LNCaP clone FGC (cell line): ENCODE results near the gene CCDC92.
A peak's percentile ranks its signal among the peaks of the same experiment; 100 is the strongest.

Experiments used
- DNase-seq: peaks from one replicate; pipeline ENCODE4 v3.0.0-alpha.2; 2011; ENCODE audit warnings: low read depth
- H3K4me3 ChIP-seq: 2 replicates; pipeline ENCODE4 v1.5.1; 2011; ENCODE audit warnings: mild to moderate bottlenecking, low read depth, low read length, control low read depth
- TF ChIP-seq, protein P1 (sequence below): IDR thresholded peaks from 2 replicates; pipeline ENCODE4 v1.5.1; 2012; ENCODE audit warnings: mild to moderate bottlenecking; ENCODE audit not compliant: control insufficient read depth, insufficient read depth; ENCODE audit errors: extremely low read depth

The CCDC92 gene

DNA sequence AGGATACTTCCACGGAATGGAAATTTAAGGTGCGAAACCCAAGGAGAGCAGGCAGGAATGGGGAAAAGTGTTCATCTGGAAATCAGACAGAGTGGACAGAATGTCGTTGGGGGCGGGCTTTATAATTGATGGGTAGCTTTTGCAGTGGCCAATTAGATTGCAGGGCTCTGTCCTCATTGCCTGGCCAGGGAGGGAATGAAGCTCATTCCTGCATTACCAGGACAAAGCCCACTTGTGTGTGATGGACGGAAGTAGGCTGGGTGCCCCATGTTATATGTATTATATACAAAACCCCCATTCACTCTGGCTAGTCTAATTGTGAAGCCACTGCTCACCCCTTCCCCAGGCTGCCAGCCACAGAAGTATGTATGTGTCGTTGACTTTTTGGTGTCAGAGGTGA is 23.9 kb upstream of the CCDC92 start:
- TF ChIP-seq, protein P1, sequence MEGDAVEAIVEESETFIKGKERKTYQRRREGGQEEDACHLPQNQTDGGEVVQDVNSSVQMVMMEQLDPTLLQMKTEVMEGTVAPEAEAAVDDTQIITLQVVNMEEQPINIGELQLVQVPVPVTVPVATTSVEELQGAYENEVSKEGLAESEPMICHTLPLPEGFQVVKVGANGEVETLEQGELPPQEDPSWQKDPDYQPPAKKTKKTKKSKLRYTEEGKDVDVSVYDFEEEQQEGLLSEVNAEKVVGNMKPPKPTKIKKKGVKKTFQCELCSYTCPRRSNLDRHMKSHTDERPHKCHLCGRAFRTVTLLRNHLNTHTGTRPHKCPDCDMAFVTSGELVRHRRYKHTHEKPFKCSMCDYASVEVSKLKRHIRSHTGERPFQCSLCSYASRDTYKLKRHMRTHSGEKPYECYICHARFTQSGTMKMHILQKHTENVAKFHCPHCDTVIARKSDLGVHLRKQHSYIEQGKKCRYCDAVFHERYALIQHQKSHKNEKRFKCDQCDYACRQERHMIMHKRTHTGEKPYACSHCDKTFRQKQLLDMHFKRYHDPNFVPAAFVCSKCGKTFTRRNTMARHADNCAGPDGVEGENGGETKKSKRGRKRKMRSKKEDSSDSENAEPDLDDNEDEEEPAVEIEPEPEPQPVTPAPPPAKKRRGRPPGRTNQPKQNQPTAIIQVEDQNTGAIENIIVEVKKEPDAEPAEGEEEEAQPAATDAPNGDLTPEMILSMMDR: no peak
- H3K4me3 ChIP-seq: no peak overlapping the region
- DNase-seq: no peak

GRCh38 chr12:123995023-123995748 is 22.6 kb upstream of the CCDC92 start:
- H3K4me3 ChIP-seq: no peak overlapping the region
- no peak for DNase-seq
- TF ChIP-seq, protein P1: no peak

DNA sequence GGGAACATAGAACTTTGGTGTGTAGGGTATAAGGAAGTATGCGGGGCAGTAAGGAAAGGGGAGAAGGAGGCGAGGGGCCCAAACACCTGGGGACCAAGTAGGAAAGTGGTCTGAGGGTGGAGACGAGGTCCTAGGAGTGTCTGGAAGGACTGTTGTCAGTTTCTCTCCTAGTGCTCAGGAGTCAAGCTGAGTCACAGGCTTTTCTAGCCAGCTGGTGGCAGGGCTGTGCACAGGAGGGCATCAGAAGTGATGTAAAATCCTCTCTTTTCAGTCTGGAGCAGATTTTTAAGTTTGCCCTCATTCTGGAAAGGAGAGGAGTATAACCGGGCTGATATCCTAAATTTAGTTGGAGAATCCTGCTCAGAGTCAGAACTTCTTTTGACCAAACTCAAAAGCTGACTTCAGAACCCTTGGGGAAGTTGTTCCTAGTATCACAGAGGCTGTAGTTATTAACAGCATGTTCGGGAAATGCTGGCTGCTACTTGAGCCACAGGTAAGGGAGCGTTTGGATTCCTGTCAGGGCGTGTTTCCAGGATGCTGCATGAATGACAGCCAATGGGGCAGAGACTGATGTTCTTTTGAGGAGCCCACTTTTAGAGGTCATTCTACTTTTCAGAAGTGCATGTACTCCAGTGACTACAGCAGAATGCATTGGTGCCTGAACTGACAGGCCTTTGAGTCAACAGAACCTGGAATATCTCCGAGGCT is 19.6 kb upstream of the CCDC92 start:
- no peak overlapping the region for H3K4me3 ChIP-seq
- TF ChIP-seq, protein P1: no peak
- no peak for DNase-seq

DNA sequence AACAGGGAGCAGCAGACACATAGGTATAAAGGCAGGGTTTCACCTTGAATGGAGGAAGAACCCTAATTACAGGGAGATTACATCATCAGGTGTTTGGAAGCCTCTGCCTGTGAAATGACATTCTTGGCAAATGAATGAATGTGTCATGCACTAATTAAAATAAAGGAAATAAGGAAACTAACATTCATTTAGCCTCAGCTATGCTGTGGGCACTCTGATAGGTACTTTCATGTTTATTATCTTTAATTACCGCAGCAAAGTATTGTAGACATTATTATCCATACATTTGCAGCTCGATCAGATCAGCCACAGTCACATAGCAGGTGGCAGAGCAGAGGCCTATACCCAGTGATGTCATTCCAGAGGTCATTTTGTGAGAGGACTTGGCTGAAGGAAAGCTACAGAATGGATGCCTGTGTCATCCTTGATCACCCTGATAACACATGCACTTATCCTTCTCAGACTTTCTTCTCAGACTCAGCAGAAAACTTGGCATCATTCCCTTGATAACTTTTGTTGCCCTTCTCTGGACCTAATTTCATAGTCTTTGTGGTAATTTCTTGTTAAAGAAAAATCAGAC is 18.8 kb upstream of the CCDC92 start:
- peak; percentile 45 for DNase-seq
- TF ChIP-seq, protein P1: no peak
- no peak overlapping the region for H3K4me3 ChIP-seq

GRCh38 chr12:123990511-123990910 is 17.9 kb upstream of the CCDC92 start:
- no peak for DNase-seq
- H3K4me3 ChIP-seq: no peak overlapping the region
- TF ChIP-seq, protein P1: no peak

DNA sequence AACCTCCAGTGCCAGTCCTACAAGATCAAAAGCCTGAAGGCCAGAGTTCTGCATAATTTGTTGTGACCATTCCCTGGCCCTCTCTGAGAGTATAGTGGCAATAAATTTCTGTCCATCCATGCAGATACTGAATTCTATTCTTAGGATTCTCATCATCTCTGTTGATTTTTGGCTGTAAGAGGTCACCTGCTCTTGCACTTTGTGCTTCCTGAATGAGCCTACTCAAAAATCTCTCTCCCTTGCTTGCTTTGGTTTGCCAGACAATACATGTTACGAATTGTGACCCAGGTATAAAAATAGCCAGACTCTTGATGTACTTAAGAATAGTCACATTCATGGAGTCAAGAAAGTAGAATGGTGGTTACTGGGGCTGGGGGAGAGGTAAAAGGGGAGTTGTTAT is 17.1 kb upstream of the CCDC92 start:
- TF ChIP-seq, protein P1: no peak
- no peak for DNase-seq
- no peak overlapping the region for H3K4me3 ChIP-seq
